Right hindlimb (tissue), 1 donor: Measurements from ENCODE around the gene ZNF576.
"Not testable (repeated sequence)": the region's sequence is repeated elsewhere in the genome, so short reads cannot be mapped to it uniquely, and the experiment has no call there.

ENCODE experiments used
- DNase-seq: peaks from one replicate; pipeline ENCODE4 v3.0.0-alpha.2; 2018

The ZNF576 gene

DNA sequence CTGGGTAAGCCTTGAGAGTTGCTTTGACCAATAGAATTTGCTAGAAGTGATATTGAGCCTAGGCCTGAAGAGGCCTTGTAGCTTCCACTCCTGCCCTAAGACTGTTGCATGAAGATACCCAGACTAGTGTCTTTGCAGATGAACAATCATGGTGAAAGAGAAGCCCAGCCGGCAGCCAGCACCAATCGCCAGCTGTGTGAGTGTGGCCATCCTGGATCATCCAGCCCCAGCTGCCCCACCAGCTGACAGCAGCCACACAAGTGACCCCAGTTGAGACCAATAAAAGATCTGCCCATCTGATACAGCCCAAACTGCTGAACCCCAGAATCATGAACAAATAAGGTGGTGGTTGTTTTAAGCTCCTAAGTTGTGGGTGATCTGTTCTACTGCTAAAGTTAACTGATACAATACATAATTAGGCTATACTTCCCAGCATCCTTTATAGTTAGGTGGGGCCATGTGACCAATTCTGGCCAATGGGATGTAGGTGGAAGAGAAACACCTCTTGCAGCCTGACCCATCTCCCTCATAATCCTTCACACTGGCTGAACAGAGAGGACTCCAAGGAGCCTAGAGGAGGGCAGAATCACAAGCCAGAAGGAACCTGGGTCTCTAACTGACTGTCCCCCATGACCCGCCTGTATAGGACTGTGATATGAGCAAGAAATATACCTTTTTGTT is 32.4 kb downstream of the ZNF576 start:
- no peak for DNase-seq

DNA sequence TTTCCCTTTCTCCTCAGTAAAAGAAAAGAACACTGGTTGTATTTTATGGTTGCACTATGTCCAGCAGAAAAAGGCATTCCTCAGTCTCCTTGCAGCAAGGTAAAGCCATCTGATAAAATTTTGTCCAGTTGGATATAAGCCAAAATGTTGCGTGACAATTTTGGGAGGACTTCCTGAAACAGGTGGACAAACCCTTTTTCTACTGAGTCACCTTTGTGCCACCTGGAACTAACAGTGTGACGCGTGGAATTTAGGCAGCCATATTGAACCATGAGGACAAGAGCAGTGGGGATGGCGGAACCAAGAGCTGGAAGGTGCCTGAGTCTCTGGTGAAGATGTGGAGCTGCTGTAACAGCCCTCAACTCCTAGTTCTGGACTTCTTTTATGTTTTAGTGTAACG is 35.1 kb downstream of the ZNF576 start:
- DNase-seq, result no peak

DNA sequence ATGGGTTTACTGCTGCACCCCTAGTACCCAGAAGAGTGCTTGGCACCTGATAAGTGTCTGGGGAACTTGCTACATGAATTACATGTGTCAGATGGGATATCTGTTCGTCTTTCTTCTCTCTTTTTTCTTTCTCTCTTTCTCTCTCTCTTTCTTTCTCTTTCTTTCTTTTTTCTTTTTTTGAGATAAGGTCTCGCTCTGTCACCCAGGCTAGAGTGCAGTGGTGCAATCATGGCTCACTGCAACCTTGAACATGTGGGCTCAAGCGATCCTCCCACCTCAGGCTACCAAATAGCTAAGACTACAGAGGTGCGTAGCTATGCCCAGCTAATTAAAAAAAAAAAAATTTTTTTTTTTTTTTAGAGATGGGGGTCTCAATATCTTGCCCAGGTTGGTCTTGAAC is 37.1 kb downstream of the ZNF576 start:
- no peak for DNase-seq

DNA sequence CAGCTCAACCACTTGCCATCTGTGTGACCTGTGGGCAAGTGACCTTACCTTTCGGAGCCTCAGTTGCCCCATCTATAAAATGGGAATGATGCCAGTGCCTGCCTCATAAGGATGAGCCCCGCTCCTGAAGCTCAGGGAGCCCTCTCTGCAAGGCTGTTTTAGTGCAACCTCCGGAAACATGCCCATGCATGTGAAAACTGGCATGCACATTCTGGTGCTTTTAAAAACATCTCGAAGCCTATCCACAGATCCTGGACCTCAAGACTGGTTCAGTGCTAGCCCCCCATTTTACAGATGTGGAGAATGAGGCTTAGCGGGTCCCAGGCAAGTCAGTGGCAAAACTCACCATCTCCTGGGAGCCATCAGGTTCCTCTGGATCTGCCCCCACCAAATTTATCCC is 37.7 kb downstream of the ZNF576 start:
- DNase-seq, result no peak

DNA sequence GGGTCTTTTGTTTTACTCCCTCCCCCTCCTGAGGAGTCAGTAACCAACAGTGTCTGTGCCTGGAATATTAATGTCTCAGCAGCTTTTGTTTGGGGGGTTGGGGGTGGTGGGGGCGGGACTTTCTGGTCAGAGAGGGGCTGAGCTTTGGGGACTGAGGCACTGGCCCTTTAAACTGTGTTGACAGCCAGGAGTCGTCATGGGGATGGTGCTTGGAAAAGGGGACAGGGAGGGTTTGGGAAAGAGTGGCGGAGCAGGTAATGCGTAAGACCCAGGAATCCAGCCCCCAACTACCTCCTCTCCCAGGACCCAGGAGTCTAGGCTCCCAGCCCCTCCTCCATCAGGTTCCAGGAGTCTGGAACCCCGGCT is 38.1 kb downstream of the ZNF576 start:
- DNase-seq, result no peak

DNA sequence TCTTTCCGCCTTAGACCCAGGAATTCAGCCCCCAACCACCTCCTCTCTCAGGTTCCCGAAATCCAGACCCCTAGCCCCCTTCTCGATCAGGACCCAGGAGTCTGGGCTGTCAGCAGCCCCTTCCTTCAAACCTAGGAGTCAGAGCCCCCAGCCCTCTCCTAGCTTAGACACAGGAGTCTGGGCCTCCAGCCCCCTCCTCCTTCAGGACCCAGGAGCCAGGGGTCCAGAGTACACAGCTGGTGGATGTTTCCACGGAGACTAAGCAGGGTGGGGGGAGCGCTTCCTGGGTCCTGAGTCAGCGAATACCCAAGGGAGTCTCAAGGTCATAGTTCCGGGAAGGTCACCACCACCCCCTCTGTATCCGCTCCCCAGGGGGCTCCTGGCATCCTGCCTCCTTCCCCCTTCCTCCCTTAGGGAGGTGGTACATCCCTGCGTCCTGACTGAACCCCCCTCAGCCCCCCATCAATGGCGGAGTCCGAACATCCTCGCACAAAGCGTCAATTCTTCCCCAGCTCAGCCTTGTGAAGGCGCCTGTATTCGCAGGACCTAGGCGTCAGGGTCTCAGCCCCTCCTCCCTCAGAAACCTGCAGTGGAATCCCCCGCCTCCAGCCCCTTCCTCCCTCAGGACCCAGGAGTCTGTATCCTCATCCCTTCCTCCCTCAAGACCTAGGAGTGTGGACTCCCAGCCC is 38.6 kb downstream of the ZNF576 start:
- peak; percentile 41 for DNase-seq

DNA sequence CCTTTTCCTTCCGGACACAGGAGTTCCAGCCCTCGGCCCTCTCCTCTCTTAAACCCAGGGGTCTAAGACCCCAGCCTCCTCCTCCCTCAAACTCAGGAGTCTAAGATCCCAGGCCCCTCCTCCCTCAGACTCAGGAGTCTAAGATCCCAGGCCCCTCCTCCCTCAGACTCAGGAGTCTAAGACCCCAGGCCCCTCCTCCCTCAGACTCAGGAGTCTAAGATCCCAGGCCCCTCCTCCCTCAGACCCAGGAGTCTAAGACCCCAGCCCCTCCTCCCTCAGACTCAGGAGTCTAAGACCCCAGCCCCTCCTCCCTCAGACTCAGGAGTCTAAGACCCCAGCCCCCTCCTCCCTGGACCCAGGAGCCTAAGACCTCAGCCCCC is 39.2 kb downstream of the ZNF576 start:
- not testable (repeated sequence) for DNase-seq

DNA sequence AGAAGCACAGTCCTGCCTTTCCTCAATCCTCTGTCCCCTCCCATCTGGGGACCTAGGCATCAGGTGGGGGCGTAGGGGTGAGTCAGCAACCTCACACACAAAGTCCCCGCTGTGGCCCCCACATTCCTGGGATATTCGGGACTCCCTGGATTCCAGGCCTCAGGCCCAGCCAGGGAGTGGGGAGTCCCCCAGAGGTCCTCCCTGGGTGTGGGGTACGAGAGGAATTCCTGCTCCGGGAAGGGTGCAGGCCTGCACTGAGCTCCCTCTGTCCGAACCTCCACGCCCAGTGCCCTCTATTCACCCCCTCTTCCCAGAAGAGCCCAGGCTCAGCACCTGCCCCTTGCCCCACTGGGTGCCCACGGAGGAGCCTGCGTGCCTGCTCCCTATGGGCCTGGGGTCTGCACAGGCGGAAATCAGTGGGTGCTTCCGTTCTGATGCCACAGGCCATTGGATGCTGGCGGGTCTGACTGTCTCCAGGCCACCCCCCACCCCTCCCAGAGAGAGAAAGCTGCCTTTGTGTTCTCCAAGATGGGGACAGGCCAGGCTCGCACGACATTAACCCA is 39.8 kb downstream of the ZNF576 start:
- DNase-seq, result no peak

DNA sequence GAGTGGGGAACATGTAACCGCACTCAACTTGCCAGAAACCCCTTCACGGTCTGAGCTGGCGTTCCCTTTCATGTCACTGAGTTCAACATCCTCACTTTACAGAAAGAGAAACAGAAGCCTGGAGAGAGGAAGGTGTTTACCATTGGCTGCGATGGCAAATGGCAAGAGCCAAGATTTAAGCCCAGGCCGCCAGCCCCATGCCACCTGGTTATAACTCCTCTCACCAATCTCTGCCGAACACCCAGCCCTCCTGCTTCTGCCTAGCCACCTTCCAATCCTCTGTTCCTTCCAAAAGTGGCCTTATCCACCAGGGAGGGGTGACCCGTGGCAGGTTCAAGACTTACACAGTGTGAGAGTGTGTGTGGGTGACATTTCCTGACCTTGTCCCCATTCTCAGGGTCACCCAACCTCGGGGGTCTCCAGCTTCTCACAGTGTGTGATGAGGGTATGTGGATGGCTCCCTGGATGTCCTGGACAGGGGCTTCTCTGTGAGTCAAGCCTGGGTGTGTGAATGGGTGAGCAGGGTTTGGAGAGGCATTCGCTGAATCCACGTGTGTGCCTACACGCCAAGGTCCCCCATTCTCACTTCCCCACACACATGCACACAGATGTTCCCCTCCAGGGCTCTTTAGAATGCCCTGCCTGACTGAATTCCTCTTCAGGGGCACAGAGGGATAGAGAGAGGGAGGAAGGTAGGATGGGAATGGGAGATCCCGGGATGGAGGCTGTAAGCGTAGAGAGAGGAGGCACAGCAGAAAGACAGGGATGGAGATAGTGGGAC is 42.0 kb downstream of the ZNF576 start:
- no peak for DNase-seq

DNA sequence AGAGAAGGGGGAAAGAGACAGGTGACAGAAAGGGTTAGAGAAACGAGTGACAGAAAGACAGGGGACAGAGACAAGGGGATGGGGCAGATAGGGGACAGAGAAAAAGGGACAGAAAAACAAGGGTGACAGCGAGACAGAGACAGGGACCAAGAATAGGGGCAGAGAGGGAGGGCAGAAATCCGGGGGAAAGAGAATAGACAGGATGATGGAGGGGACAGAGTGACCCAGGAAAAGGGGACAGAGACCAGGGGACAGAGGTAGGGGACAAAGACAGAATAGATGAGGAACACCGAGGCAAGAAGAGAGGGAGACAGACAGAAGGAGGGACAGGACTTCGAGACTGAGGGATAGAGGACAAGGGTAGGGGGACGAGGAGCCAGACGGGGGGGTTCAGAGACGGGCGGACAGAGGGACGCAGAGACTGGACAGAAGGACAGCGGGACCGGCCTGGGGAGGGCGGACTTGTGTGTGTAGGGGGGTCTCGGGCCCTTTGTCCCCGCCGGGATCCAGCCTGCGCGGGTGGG is 42.7 kb downstream of the ZNF576 start:
- no peak for DNase-seq

DNA sequence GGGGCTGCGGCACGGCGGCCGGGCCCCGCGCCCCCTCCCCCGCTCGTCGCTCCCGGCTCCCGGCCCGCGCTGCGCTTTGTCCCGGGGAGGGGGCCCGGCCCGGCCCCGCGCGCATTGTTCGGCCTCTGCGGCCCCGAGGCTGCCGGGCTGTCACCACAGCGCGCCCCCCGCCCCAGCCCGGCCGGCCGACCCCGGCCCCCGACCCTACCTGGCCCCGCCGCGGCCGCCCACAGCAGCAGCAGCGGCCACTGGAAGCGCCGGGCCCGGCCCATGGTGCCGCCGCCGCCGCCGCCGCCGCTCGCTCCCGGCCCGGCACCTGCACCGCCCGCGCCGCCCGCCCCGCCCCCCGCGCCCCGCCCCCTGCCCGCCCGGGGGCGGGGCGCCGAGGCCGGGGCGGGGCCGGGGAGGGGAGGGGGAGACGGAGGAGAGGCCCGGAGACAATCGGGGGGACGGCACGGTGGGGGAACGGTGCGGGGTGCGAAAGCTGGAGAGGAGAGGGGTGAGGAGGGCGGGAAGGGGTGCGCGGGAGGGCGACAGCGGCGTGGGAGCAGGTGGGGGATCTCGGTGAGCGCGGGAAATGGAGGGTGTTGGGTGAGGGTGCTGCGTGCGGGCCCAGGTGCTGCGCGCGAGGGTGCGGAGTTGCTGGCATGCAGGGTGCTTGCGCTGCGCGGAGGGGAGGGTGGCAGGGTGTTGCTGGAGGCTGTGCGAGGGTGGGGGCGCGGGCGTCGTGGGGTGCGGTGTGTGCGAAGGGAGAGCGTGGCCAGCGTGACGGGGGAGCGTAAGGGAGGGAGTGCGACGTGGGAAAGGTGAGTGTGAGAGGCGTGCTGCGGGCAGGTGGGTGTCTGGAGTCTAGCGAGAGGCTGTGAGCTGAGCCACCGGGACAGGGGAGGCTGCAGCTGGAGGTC is 43.4 kb downstream of the ZNF576 start, which contains the start of gene CADM4:
Gene CADM4 (minus strand): TSS at position 332 of the 905 bp plus-strand sequence. CDS start 60 bp downstream, at position 272.
- no peak for DNase-seq

DNA sequence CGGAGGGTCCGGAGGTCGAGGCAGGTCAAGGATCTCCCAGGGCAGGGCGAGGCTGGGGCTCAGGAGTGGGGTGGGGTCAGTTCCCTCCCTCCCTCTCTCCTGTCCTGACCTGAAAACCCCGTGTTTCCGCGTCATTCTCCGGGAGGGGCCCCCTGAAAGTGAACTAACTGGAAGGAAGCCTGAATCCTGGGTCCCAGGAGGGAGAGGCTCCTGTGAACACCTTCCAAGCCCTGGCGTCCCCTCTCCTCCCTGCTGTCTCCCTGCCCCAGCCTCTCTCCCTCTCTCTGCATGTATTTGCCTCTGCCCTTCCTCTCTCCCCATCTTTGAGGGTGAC is 44.0 kb downstream of the ZNF576 start:
- DNase-seq, result no peak

DNA sequence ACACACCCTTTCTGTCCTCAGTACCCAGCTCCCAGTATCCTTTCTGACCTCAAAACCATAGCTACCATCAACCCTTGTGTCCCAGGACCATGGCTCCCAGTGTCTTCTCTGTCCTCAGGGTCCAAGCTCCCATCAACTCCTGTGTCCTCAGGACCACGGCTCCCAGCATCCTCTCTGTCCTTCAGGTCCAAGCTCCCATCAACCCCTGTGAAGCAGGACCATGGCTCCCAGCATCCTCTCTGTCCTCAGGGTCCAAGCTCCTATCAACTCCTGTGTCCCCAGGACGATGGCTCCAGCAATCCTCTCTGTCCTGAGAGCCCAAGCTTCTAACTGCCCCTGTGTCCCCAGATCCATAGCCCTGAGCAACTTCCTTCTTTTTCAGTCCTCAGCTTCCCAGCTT is 44.9 kb downstream of the ZNF576 start:
- DNase-seq, result no peak

DNA sequence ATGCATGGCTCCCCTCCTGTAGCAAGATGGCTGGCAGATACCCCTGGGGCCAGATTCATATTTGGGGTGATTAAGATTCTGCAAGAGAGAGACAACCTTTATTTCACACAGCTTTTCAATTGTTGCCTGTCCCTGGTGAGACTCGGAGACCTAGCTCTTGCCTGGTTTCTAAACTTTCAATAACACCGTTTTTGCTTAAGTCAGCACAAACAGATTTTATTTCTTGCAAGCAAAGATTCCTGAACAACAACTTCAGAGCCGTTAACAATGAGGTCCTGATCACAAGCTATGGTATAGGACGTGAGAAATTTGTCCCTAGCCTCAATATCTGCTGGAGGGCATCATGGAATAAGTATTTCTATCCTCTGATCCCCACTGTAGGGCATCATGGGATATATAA is 46.1 kb downstream of the ZNF576 start:
- DNase-seq, result no peak

DNA sequence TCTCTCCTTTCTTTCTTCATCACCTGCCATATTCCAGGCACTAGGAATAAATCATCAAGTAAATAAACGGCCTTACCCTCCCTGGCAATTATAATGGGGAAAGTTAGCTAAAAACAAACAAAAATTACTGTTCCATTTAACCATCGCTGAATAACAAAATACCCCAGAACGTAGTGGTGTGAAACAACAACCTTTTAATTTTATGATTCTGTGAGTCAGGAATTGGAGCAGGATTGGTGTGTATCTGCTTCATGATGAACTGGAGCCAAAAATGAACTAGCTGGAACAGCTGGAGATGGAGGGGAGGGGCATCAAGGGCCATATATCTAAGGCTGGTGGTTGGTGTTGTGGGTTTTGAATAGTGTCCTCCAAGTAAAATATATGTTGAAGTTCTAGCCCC is 46.9 kb downstream of the ZNF576 start:
- DNase-seq, result no peak

DNA sequence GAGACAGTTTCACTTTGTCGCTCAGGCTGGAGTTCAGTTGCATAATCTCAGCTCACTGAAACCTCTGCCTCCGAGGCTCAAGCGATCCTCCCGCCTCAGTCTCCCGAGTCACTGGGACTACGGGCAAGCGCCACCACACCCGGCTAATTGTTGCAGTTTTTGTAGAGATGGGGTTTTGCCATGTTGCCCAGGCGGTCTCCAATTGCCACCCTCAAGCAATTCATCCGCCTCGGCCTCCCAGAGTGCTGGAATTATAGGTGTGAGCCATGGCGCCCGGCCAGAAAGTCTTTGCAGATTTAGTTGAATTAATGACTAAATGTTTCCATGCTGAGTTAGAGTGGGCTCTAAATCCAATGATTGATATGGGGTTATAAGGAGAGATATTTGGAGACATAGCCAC is 47.8 kb downstream of the ZNF576 start:
- DNase-seq, result no peak

DNA sequence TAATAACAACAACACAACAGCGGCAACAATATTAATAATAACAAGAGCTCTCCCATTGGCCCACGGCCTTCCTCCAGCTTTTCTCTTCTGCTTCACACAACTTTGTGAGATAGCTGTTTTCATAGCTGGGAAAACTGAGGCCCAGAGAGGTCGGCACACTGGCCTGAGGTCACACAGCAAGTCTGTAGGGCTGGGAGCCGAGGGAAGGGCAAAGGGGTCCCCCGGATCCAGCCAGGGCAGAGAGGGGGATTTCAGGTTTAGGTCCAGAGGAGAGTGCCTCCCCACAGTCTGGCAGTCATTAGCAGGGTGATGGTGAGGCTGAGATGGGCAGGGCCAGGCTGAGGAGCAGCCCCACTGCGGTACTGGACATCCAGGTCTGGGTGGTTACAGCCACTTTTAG is 52.2 kb downstream of the ZNF576 start:
- no peak for DNase-seq

DNA sequence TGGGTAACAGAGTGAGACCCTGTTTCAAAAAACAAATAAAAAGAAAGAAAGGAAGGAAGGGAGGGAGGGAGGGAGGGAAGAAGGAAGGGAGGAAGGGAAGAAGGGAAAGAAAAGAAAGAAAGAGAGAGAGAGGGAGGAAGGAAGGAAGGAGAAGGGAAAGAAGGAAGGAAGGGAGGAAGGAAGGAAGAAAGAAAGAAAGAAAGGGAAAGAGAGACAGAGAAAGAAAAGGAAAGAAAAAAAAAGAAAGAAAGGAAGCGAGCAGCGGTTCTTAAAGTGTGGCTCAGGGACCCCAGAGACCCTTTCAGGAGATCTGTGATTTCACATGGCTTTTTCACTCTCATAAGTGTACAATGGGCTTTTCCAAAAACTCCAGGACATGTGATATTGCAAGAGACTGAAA is 53.1 kb downstream of the ZNF576 start:
- DNase-seq, result no peak

DNA sequence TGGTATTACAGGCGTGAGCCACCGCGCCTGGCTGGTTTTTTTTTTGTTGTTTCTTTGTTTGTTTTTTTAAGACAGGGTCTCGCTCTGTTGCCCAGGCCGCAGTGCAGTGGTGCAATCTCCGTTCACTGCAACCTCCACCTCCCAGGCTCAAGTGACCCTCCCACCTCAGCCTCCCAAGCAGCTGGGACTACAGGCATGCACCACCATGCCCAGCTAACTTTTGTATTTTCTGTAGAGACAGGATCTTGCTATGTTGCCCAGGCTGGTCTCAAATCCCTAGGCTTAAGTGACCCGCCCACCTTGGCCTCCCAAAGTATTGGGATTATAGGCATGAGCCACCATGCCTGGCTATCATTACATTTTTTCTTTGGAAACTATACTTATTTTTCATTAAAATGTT is 53.9 kb downstream of the ZNF576 start:
- not testable (repeated sequence) for DNase-seq
